Stimulated activated naive CD8-positive, alpha-beta T cell treated with anti-CD3 and anti-CD28 coated beads, Interleukin-15, Interleukin-2, amounts not matched to agents 100 U/mL and 50 U/mL, for 24 hours (primary cell): ENCODE data around the gene GSK3B.

Experiments
- ATAC-seq: fragments of 150-1000 bp; cut with Tn5 transposase; one replicate; pipeline ENCODE4 v1.10.0; 2021
- DNase-seq: peaks from one replicate; pipeline ENCODE4 v3.0.0; 2021

Gene GSK3B

DNA sequence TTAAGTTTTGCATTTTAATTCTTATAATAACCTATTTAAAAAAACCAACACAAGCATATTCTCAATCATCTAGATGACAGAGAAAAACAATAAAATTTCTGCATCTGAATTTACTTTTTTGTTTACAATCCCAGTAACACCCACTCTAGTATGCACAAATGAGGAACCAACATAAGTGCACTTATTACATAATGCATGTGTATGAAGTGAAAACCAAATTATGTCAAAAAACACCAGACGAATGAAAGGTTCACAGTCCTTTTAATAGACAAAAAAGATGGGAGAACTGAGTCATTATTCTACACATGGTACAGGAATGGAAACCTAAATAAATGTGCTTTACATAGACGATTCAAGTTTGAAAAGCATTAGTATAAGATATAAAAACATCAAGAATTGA, 220.6 kb downstream of the GSK3B start:
- no peak for ATAC-seq
- no peak for DNase-seq

DNA sequence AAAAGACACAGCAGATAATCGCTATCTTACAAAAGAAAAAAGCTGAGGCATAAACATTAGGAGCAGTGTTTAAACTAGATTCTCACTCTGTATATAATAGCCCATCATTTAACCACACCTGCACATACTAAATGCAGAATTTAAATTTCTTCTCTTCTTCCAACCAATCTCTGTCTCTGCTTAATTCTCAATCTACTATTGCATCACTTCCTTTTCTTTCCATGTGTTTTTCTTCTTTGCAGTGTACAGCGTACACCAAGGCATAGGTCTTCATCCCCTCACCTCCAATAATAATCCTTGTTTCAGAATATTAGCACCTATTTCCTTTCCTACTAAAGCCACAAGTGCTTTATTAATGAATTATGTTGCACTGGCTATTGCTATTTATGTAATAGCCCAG, 221.5 kb downstream of the GSK3B start:
- no peak for DNase-seq
- no peak for ATAC-seq

DNA sequence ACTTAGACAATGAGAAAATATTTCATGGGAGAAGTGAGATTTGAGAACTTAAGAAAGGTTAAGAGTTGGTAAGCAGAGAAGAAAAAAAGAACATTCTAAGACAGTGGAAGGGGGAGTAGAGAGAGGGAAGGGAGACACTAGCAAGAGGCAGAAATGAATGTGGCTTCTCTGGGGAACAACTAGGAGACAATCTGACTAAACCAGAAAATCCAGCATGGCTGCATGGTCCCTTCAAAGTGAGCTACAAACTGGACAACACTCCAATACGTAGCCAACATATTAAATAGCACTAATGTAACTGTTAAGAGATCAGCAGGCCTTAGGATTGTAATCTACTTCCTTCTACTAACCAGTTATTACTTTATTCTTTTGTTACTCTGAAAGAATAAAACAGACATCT, 222.7 kb downstream of the GSK3B start:
- DNase-seq (no peak), ATAC-seq (no peak)

DNA sequence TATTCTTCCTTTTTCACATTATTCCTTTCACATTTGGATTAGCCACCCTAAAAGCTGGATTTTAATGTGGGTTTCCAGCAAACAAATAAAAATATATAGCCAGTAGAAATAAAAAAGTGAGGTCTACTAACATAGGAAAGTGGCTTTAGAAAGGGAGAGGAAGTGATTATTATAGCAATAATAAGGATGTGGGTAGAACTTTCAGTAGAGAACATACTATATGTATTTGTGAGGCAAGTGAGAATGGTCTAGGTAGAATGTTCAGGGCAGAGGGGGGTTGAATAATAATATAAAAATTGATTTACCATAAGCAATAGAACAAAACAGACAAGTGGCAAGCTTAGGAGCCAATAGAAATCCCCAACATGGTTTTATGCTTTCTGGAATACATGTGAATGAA, 223.7 kb downstream of the GSK3B start:
- ATAC-seq: no peak
- no peak for DNase-seq

DNA sequence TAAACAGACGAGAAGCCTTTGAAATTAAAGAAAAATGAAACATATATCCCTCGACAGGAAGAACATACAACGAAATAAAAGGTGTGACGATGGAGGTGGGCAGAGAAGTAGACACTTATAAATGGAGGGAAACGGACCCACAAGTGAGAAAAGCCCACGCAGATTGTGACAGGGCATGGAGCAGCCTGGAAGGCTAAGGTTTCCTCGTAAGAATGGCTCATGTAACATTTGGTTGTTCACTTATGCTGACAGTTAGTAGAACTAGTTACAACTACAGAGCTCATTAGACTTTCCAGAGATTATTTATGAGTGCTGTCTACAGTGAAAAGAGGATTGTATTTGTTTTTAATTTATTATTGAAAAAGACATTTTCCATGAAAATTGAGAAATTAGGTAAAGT, 229.8 kb downstream of the GSK3B start:
- ATAC-seq: no peak

DNA sequence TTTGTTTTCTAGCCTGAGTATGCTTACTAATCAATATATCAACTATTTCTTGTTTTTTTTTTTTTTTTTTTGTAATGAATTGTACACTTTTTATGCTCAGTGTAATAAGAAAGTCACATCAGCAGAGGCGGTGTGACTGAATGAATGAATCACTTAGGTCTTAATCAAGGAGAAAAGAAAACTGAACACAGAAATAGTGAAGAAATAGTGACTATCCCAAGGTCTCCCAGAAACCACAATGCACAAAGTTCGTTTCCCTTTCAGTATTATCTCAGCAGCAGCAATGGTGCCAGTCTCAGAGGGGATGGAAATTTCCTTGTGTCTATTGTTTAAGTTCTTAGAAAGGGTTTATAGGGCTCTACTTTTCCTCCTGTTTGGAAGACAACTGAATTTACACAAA, 231.6 kb downstream of the GSK3B start:
- ATAC-seq (no peak), DNase-seq (no peak)

More for the DNA sequence above, 229.8 kb downstream of the GSK3B start:
- DNase-seq: no peak

DNA sequence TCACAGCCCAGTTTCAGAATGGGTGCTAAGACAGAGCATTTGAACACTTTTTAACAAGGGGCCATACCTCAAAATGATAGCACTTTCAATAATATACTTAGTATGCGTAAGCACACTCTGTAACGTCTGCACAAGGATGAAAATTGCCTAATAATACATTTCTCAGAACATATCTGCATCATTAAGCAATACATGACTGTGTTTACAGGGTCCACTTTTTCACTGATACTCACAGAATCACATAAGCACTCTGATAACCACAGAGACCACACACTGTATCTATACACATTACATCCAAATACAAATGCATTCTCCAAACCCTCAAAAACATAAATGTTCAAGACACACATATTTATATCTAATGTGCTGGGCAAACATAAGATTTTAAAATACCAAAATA, 232.6 kb downstream of the GSK3B start:
- DNase-seq (no peak), ATAC-seq (no peak)

DNA sequence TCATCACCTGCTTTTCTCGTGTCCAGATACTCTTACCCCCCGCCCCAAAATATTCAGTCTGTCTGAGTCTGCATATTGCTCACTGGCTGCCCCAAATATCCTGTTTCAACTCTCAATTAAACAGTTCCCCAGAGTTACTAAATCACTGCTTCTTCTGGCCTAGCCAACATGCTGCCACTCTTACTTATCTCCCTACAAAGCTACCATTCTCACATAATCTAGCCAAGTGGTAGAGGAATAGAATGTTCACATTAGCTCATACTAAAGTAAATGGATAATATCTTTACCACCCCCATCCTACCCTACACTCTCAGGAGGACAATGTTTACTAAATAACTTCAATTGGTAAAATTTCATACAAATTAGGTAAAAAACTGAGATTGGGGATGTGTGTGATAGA, 234.5 kb downstream of the GSK3B start:
- DNase-seq (no peak), ATAC-seq (no peak)

DNA sequence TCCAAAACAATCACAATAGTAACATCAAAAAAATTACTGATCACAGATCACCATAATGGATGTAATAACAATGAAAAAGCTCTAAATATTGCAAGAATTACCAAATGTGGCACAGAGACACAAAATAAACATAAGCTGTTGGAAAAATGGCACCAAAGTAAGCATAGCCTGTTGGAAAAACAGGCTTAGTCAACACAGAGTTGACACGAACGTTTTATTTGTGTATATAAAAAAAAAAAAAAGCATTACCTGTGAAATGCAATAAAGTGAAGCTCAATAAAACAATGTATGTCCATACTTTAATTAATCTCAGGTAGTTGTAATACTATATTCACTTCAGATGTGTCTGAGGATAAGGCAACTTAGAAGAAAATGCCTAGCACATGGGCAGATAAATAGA, 235.3 kb downstream of the GSK3B start:
- ATAC-seq (no peak), DNase-seq (no peak)

DNA sequence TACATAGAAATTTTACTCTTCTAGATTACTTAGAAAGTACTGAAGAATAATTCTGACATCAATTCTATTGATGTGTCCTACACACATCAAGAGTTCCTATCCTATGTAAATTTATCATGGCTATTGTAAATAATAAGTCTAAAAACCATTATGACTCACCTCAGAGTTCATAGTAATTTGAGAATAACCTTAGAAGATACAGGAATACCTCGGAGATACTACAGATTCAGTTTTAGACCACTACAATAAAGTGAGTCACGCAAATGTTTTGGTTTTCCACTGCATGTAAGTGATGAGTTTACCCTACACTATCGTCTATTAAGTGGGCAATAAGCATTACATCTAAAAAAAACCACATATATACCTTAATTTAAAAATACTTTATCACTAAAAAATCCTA, 237.6 kb downstream of the GSK3B start:
- no peak for ATAC-seq
- DNase-seq: no peak

DNA sequence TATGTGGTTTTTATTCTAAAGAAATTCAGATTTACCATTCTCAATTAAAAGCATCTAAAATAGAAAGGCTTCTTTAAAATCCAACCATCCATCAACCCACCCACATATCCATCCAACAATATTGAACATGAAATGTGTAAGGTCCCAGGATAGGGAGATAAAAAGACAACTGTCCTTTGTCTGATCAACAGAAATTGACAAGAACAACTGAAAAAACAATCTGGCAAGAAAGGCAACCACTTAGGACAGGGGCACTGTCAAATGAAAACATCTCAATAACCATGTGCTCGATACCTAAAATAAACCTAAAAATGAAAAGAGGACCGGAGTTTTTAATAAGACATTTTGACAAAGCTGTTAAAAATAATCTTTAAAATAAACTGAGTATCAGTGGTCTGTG, 245.1 kb downstream of the GSK3B start:
- DNase-seq (no peak), ATAC-seq (no peak)

DNA sequence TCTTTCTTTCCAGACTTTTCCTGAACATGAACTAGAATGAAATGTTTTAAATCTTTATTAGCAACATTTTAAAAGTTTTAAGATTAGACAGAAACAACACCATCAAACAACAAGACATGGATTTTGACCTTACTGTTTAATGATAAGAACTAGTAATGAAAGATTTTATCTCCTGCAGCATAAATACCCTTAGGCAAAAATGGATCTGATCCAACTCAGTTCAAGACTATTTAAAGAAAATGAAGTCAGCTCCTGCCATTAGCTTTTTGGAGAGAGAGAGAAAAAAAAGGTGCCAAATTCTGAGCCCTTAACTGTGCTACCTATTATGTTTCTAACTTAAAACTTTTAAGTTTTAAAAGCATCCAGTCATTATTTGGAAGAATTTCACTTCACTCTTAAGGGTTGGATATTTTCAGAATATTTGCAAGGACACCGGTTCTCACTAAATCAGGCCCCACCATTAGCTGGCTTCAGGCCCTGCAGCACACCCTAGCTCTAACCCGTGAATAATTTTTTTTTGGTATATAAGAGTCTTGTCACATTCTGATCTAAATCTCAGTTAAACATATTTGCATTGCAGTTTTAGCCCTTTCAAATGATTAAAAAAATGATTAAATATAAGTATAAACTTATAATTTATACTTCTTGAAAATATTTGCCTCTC, 252.3 kb downstream of the GSK3B start:
- ATAC-seq (no peak), DNase-seq (no peak)

DNA sequence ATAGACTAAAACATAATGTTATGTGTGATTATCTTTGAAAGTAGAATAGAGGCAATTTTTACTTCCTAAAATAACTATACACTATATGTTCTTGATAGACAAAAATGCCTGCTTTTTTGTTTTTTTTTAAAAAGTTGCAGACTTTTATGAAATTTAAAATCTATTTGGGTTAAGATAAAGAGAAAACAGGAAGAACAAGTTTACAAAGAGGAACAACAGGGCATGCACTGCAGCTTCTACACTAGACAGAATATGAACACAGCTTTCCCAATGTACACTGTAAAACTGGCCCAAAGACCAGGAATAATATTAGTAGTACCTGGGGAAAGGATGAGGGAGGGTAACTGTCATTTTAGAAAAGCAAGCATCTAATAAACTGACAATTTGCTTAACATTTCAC, 258.7 kb downstream of the GSK3B start:
- ATAC-seq (no peak), DNase-seq (no peak)

DNA sequence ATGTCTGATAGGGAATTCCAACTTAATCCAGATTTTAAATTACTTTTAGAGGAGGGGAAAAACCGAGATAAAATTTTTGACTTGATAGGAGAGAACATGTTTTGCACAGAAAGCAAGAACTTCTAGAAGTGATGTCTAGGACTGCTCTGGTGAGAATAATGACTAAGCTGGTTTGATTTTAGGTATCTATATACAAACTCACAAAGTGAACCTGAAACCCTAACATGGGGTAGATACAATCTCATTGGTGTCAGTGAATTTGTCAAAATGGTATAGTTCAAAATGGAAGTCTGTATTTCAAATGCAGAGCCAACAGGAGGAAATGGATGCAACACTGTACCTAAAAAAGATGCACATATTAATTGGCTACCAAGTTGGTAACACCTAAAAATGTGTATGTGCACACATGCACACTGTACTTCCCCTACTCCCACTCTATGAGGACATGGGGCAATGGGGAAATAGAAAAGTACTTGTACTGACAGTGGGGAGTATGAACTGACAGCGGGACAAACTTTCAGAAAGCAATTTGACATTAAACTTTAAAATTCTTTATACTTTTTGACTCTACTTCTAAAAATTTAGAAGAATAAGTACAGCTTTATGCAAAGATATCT, 259.4 kb downstream of the GSK3B start:
- no peak for DNase-seq
- ATAC-seq: no peak

DNA sequence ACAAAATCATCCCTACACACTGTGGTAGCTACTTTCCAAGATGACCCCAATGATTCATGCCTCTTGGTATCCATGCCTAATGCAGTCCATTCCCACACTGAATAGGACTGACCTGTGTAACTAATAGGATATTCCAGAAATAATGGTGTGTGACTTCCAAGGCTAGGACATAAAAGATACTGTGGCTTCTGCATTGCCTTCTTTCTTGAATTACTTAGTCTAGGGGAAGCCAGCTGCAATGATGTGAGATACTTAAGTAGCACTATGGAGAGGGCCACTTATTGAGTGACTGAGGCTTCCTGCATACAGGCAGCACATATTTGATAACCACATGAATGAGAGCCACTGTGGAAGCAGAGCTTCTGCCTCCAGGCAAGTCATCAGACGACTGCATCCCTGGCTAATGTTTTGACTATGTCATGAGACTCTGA, 262.3 kb downstream of the GSK3B start:
- ATAC-seq: no peak
- DNase-seq: no peak

DNA sequence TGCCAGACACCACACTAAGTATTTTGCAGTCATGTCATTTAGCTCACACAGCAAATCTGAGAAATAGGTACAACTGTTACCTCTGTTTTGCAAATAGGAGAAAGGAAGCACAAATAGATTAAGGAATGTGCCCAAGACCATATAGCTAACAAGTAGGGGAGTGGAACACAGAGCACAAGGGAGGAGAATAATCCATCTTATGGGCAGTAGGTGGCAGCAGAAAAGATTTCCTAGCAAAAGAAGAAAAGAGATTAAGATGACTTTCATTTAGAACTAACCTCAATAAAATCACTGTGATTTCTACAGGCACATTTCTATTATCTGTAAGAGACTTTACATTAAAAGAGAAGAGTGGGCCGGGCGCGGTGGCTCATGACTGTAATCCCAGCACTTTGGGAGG, 263.2 kb downstream of the GSK3B start:
- DNase-seq (no peak), ATAC-seq (no peak)

DNA sequence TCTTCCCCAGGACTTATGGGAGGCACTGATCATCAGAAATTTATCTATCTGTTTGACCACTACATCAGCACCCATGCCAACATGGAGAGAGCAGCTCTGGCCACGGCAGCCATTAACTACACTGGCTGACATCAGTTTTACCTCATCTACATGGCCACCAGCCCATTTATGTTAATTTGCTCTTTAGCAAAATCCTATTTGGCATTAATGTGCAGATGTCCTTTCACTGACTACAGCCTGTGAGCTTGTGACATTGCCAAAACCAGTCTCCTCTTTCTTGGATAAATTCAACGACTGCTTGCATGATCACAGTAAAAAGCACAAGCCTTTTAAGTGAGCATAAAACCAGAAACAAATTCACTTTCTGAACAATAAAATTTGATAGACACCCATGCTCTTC, 264.8 kb downstream of the GSK3B start:
- no peak for DNase-seq
- ATAC-seq: no peak

DNA sequence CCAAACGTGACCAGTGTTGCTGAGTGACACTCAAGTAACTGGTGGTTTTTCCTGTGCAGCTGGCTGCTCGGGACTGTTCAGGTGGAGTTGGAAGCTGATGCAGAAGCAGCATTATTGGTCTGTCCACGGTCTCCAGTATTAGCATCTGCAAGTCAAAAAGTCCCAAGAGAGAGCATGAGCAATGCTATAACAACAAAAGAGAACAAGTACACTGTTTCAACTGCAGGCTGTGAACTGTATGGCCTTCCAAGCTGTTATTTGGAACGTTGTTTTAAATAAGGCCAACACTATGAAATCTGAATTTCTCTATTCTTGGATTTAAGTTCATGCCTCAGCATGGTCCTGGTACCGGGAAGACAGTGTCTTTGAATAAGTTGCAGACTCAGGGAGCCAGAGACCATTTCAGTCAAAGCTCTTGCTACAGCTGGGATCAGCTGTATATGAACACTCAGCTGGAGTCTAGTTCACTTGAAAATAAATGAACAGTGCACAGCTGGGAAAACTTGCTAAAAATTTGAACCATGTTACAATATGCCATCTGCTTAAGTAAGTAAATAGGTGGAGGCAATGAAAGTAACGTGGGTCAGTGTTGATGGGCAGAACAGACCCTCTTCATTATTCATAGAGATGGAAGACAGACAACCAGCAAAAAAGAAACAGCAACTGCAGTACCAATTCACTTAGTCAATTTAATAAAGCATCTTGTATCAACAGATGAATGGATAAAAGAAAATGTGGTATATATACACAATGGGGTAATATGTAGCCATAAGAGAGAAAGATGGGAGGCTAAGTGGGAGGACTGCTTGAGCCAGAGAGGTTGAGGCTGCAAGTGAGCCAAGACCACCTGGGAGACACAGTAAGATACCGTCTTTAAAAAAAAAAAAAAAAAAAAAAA, 267.3 kb downstream of the GSK3B start:
- DNase-seq (no peak), ATAC-seq (no peak)

DNA sequence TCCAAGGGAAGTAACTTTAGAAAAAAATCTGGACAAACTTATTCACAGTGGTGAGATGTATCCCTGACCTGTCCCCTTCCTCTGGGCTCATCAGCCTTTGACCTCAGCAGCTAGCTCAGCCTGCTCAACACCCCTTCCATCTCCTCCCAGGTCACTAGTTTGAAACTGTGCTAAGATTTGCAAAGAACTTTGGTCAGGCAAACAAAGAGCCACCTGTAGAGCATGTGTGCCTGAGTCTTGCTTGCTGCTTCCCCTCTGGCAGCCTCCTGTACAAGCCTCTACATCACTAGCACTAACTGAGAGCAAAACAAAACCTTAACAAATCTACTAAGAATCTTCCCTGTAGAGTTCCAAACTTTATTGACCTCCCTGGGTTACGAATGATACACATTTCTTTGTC, 268.4 kb downstream of the GSK3B start:
- no peak for DNase-seq
- ATAC-seq: no peak

DNA sequence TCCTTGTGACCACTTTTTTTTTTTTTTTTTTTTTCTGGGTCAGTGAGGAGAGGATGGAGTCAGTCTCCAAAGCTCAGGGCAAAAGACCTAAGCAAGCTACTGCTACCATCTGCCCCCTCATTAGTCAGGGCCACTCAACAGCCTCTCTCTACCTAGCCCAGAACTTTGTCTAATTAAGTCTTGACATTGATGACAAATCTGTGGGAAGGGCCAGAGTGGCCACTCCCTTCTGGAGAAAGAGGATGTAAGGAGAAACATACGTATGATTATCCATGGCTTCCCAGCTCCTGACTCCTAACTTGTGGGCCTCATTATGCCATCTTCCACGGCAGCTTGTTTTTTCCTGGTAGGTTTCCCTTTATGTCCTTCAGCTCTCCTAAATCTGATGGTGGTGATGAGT, 274.4 kb downstream of the GSK3B start:
- DNase-seq: no peak

DNA sequence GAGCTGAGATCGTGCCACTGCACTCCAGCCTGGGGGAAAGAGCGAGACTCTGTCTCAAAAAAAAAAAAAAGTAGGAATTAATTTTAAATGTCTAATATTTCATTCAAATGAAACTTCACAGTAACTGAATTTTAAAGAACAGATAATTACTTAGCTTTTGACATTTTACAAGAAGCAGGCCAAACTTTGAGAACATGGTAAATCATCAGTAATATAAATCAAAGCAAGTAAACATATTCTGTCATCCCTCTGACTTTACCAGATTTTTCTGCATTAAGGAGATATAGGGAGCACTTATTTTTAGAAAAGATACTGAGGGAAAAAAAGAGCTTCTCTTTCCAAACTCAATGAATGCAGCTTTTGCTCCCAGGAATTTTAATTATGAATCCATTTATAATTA, 275.3 kb downstream of the GSK3B start:
- no peak for ATAC-seq
- DNase-seq: no peak

More for the DNA sequence above, 274.4 kb downstream of the GSK3B start:
- ATAC-seq: no peak

DNA sequence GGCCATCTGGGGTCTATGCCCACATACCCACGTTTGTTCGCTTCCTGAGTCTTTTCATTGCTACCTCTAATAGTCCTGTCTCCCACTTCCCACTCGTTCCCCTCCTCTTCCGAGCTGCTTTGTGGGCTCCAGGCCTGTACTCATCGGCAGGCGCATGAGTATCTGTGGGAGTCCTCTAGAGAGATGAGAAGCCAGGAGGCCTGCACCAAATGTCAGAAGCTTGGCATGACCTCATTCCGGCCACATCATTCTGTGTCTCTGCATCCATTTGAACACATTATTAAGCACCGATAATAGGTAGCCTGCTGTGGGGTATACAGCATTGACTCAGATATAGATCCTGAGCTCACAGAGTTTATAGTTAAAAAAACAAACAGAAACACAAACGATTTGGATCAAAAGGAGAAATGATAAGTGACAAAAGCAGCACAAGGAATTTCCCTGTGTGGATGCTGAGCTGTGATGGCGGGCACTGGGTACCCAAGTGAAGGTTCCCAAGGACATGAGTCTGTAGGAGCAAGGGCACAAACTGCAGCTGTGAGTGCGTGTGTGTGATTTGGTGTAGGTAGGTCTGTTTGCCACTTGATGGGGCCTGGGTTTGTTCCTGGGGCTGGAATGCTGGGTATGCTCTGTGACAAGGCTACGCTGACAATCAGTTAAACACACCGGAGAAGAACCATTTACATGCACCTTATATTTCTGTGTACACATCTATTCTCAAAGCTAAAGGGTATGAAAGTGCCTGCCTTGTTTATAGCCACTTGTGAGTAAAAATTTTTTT, 276.5 kb downstream of the GSK3B start:
- ATAC-seq (no peak), DNase-seq (no peak)

DNA sequence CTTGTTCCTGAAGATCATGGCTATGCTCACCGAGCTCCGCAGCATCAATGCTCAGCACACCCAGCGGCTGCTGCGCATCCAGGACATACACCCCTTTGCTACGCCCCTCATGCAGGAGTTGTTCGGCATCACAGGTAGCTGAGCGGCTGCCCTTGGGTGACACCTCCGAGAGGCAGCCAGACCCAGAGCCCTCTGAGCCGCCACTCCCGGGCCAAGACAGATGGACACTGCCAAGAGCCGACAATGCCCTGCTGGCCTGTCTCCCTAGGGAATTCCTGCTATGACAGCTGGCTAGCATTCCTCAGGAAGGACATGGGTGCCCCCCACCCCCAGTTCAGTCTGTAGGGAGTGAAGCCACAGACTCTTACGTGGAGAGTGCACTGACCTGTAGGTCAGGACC, 277.2 kb downstream of the GSK3B start:
- ATAC-seq (no peak), DNase-seq (no peak)
